ENCODE results near the gene R3HDM2.

GRCh38 chr12:57266681-57267080, 164.2 kb downstream of the R3HDM2 start:
- no peak for TF ChIP-seq POLR2A (IDR thresholded peaks at IDR 0.05; ENCODE audit: borderline replicate concordance, extremely low read depth, insufficient read depth, insufficient read length)
- TF ChIP-seq CTCF (IDR thresholded peaks at IDR 0.05 in 2 of 3, conservative IDR thresholded peaks at IDR 0.05 in 1 of 3; ENCODE audit: borderline replicate concordance in 1 of 3, insufficient read depth in 1 of 3, low read depth in 2 of 3, low read length in 2 of 3): no peak
- no peak for TF ChIP-seq EZH2 (IDR thresholded peaks at IDR 0.05)
- no peak for TF ChIP-seq EZH2phosphoT487 (IDR thresholded peaks at IDR 0.05; ENCODE audit: borderline replicate concordance)
- TF ChIP-seq, protein P1, sequence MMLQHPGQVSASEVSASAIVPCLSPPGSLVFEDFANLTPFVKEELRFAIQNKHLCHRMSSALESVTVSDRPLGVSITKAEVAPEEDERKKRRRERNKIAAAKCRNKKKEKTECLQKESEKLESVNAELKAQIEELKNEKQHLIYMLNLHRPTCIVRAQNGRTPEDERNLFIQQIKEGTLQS (IDR thresholded peaks at IDR 0.05): no peak
- no peak for TF ChIP-seq CEBPB (IDR thresholded peaks at IDR 0.05; ENCODE audit: low read depth)
- TF ChIP-seq POLR2AphosphoS5 (IDR thresholded peaks at IDR 0.05; ENCODE audit: low read depth, low read length): no peak
- no peak for TF ChIP-seq FOSL1 (IDR thresholded peaks at IDR 0.05; ENCODE audit: low read depth)
- no peak for TF ChIP-seq JUND (IDR thresholded peaks at IDR 0.05)

Measured in HCT116 (cell line).